WTC11 (cell line): ENCODE measurements around the gene ATN1. TPM values are rescaled to one million over a fixed set of nuclear protein-coding genes. Genes with fewer than 3 reads are reported as not detected.
A peak's percentile ranks its signal among the peaks of the same experiment; 100 is the strongest.

ENCODE experiments used
- ATF3 ChIP-seq: sonication (generic); formaldehyde crosslinking; conservative IDR thresholded peaks from 2 replicates; pipeline ENCODE4 v1.8.1; 2022; ENCODE audit warnings: mild to moderate bottlenecking, missing genetic modification reagents
- CREB1 ChIP-seq: sonication (generic); formaldehyde crosslinking; IDR thresholded peaks from 2 replicates; pipeline ENCODE4 v1.8.0; 2023; ENCODE audit warnings: mild to moderate bottlenecking, missing genetic modification reagents
- CREM ChIP-seq: sonication (generic); formaldehyde crosslinking; IDR thresholded peaks from 2 replicates; pipeline ENCODE4 v1.8.1; 2022; ENCODE audit warnings: mild to moderate bottlenecking, missing genetic modification reagents, moderate library complexity
- ETV6 ChIP-seq: sonication (generic); formaldehyde crosslinking; IDR thresholded peaks from 2 replicates; pipeline ENCODE4 v1.8.1; 2022; ENCODE audit warnings: mild to moderate bottlenecking, missing genetic modification reagents
- GRHL2 ChIP-seq: fragments of 250-450 bp; sonication (Bioruptor Pico); IDR thresholded peaks from 2 replicates; pipeline ENCODE4 v1.8.0; 2022; ENCODE audit warnings: mild to moderate bottlenecking, moderate library complexity; ENCODE audit not compliant: insufficient replicate concordance, severe bottlenecking
- GTF2I ChIP-seq: fragments of 250-450 bp; sonication (Bioruptor Pico); conservative IDR thresholded peaks from 2 replicates; pipeline ENCODE4 v1.4.0; 2021; ENCODE audit warnings: mild to moderate bottlenecking
- JAZF1 ChIP-seq: fragments of 250-450 bp; sonication (Bioruptor Pico); IDR thresholded peaks from 2 replicates; pipeline ENCODE4 v1.9.0; 2021; ENCODE audit warnings: moderate library complexity, mild to moderate bottlenecking, inconsistent platforms
- JUN ChIP-seq: sonication (generic); formaldehyde crosslinking; IDR thresholded peaks from 2 replicates; pipeline ENCODE4 v1.8.0; 2023; ENCODE audit warnings: mild to moderate bottlenecking, missing genetic modification reagents
- MXD4 ChIP-seq: fragments of 250-450 bp; sonication (Bioruptor Pico); IDR thresholded peaks from 2 replicates; pipeline ENCODE4 v1.8.0; 2021; ENCODE audit warnings: mild to moderate bottlenecking, moderate library complexity, borderline replicate concordance
- MYBL2 ChIP-seq: sonication (generic); formaldehyde crosslinking; IDR thresholded peaks from 2 replicates; pipeline ENCODE4 v1.8.1; 2023; ENCODE audit warnings: mild to moderate bottlenecking, moderate library complexity, missing genetic modification reagents
- NFE2L1 ChIP-seq: sonication (generic); formaldehyde crosslinking; IDR thresholded peaks from 2 replicates; pipeline ENCODE4 v1.8.1; 2023; ENCODE audit warnings: missing genetic modification reagents
- PRDM15 ChIP-seq: sonication (generic); formaldehyde crosslinking; IDR thresholded peaks from 2 replicates; pipeline ENCODE4 v1.8.0; 2022; ENCODE audit warnings: missing genetic modification reagents
- SOX15 ChIP-seq: fragments of 250-450 bp; sonication (Bioruptor Pico); IDR thresholded peaks from 2 replicates; pipeline ENCODE4 v1.9.0; 2021; ENCODE audit warnings: mild to moderate bottlenecking
- USF2 ChIP-seq: sonication (generic); formaldehyde crosslinking; IDR thresholded peaks from 2 replicates; pipeline ENCODE4 v1.8.1; 2023; ENCODE audit warnings: mild to moderate bottlenecking, missing genetic modification reagents, moderate library complexity
- ZNF121 ChIP-seq: sonication (generic); formaldehyde crosslinking; IDR thresholded peaks from 2 replicates; pipeline ENCODE4 v1.8.0; 2023; ENCODE audit warnings: missing genetic modification reagents
- ZNF232 ChIP-seq: sonication (generic); formaldehyde crosslinking; IDR thresholded peaks from 2 replicates; pipeline ENCODE4 v1.8.0; 2022; ENCODE audit warnings: mild to moderate bottlenecking, missing genetic modification reagents
- ZNF281 ChIP-seq: sonication (generic); formaldehyde crosslinking; IDR thresholded peaks from 2 replicates; pipeline ENCODE4 v1.8.0; 2023; ENCODE audit warnings: mild to moderate bottlenecking, missing genetic modification reagents
- ZNF416 ChIP-seq: fragments of 250-450 bp; sonication (Bioruptor Pico); IDR thresholded peaks from 2 replicates; pipeline ENCODE4 v1.9.0; 2021; ENCODE audit warnings: mild to moderate bottlenecking, inconsistent platforms
- total RNA-seq: library from RNA; stranded (reverse); gene quantifications from 3 replicates; pipeline ENCODE4 v1.2.3, GENCODE V29; 2021
- TF ChIP-seq, protein P1 (sequence below): sonication (generic); formaldehyde crosslinking; IDR thresholded peaks from 2 replicates; pipeline ENCODE4 v1.8.1; 2023; ENCODE audit warnings: mild to moderate bottlenecking, missing genetic modification reagents
- TF ChIP-seq, protein P2 (sequence below): fragments of 250-450 bp; sonication (Bioruptor Pico); IDR thresholded peaks from 2 replicates; pipeline ENCODE4 v1.9.0; 2021; ENCODE audit warnings: moderate library complexity, mild to moderate bottlenecking, inconsistent platforms, borderline replicate concordance
- TF ChIP-seq, protein P3 (sequence below): sonication (generic); formaldehyde crosslinking; IDR thresholded peaks from 2 replicates; pipeline ENCODE4 v1.8.1; 2022; ENCODE audit warnings: mild to moderate bottlenecking, moderate library complexity, missing genetic modification reagents
- TF ChIP-seq, protein P4 (sequence below): fragments of 200-600 bp; IDR thresholded peaks from 2 replicates; pipeline ENCODE4 v1.8.0; 2022; ENCODE audit warnings: antibody characterized with exemption
- TF ChIP-seq, protein P5 (sequence below): sonication (generic); formaldehyde crosslinking; IDR thresholded peaks from 2 replicates; pipeline ENCODE4 v1.8.0; 2022; ENCODE audit warnings: mild to moderate bottlenecking, missing genetic modification reagents
- TF ChIP-seq, protein P6 (sequence below): sonication (generic); formaldehyde crosslinking; IDR thresholded peaks from 2 replicates; pipeline ENCODE4 v1.8.1; 2023; ENCODE audit warnings: mild to moderate bottlenecking, missing genetic modification reagents, moderate library complexity

The ATN1 gene
- total RNA-seq, 1 experiment from 2014 or later, result 87.1 TPM

GRCh38 chr12:6925540-6926279, 2.0 kb upstream of the ATN1 start (continued):
- TF ChIP-seq, protein P1, sequence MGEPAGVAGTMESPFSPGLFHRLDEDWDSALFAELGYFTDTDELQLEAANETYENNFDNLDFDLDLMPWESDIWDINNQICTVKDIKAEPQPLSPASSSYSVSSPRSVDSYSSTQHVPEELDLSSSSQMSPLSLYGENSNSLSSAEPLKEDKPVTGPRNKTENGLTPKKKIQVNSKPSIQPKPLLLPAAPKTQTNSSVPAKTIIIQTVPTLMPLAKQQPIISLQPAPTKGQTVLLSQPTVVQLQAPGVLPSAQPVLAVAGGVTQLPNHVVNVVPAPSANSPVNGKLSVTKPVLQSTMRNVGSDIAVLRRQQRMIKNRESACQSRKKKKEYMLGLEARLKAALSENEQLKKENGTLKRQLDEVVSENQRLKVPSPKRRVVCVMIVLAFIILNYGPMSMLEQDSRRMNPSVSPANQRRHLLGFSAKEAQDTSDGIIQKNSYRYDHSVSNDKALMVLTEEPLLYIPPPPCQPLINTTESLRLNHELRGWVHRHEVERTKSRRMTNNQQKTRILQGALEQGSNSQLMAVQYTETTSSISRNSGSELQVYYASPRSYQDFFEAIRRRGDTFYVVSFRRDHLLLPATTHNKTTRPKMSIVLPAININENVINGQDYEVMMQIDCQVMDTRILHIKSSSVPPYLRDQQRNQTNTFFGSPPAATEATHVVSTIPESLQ (CRISPR knock-in tag), result no peak
- TF ChIP-seq, protein P2, sequence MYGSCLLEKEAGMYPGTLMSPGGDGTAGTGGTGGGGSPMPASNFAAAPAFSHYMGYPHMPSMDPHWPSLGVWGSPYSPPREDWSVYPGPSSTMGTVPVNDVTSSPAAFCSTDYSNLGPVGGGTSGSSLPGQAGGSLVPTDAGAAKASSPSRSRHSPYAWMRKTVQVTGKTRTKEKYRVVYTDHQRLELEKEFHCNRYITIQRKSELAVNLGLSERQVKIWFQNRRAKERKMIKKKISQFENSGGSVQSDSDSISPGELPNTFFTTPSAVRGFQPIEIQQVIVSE (CRISPR knock-in tag), result no peak
- no peak for TF ChIP-seq JUN
- TF ChIP-seq PRDM15 (CRISPR knock-in tag), result peak; percentile 99
- no peak for TF ChIP-seq ZNF121 (CRISPR knock-in tag)
- no peak for TF ChIP-seq GRHL2 (CRISPR knock-in tag)
- TF ChIP-seq ZNF232 (CRISPR knock-in tag), result no peak; the same call in 1 of the 2 replicates
- 0 out of 2 replicates have a peak, but pooled peaks have one; percentile 56 for TF ChIP-seq ETV6
- no peak for TF ChIP-seq ZNF416 (CRISPR knock-in tag)
- TF ChIP-seq CREM, result no peak
- no peak for TF ChIP-seq ATF3 (CRISPR knock-in tag)
- no peak for TF ChIP-seq CREB1
- TF ChIP-seq, protein P3, sequence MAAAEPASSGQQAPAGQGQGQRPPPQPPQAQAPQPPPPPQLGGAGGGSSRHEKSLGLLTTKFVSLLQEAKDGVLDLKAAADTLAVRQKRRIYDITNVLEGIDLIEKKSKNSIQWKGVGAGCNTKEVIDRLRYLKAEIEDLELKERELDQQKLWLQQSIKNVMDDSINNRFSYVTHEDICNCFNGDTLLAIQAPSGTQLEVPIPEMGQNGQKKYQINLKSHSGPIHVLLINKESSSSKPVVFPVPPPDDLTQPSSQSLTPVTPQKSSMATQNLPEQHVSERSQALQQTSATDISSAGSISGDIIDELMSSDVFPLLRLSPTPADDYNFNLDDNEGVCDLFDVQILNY (CRISPR knock-in tag), result no peak
- TF ChIP-seq, protein P4, sequence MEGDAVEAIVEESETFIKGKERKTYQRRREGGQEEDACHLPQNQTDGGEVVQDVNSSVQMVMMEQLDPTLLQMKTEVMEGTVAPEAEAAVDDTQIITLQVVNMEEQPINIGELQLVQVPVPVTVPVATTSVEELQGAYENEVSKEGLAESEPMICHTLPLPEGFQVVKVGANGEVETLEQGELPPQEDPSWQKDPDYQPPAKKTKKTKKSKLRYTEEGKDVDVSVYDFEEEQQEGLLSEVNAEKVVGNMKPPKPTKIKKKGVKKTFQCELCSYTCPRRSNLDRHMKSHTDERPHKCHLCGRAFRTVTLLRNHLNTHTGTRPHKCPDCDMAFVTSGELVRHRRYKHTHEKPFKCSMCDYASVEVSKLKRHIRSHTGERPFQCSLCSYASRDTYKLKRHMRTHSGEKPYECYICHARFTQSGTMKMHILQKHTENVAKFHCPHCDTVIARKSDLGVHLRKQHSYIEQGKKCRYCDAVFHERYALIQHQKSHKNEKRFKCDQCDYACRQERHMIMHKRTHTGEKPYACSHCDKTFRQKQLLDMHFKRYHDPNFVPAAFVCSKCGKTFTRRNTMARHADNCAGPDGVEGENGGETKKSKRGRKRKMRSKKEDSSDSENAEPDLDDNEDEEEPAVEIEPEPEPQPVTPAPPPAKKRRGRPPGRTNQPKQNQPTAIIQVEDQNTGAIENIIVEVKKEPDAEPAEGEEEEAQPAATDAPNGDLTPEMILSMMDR, result no peak
- TF ChIP-seq ZNF281 (CRISPR knock-in tag), result peak; percentile 28; the same call in 1 of the 2 replicates
- 0 out of 2 replicates have a peak, but pooled peaks have one; percentile 47 for TF ChIP-seq MYBL2
- TF ChIP-seq, protein P5, sequence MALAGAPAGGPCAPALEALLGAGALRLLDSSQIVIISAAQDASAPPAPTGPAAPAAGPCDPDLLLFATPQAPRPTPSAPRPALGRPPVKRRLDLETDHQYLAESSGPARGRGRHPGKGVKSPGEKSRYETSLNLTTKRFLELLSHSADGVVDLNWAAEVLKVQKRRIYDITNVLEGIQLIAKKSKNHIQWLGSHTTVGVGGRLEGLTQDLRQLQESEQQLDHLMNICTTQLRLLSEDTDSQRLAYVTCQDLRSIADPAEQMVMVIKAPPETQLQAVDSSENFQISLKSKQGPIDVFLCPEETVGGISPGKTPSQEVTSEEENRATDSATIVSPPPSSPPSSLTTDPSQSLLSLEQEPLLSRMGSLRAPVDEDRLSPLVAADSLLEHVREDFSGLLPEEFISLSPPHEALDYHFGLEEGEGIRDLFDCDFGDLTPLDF (CRISPR knock-in tag), result no peak
- no peak for TF ChIP-seq USF2
- TF ChIP-seq NFE2L1, result peak; percentile 61
- no peak for TF ChIP-seq MXD4 (CRISPR knock-in tag)
- TF ChIP-seq, protein P6, sequence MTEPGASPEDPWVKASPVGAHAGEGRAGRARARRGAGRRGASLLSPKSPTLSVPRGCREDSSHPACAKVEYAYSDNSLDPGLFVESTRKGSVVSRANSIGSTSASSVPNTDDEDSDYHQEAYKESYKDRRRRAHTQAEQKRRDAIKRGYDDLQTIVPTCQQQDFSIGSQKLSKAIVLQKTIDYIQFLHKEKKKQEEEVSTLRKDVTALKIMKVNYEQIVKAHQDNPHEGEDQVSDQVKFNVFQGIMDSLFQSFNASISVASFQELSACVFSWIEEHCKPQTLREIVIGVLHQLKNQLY (CRISPR knock-in tag), result no peak
- no peak for TF ChIP-seq SOX15 (CRISPR knock-in tag)
- TF ChIP-seq GTF2I, result no peak
- TF ChIP-seq JAZF1, result no peak
